ENCODE results near the gene KIF21B. TPM values are rescaled to one million over a fixed set of nuclear protein-coding genes. Genes with fewer than 3 reads are reported as not detected.

KIF21B gene
- total RNA-seq, 4 donors from 2014 or later, result 0.82 to 3.2 (median 2.1) TPM

DNA sequence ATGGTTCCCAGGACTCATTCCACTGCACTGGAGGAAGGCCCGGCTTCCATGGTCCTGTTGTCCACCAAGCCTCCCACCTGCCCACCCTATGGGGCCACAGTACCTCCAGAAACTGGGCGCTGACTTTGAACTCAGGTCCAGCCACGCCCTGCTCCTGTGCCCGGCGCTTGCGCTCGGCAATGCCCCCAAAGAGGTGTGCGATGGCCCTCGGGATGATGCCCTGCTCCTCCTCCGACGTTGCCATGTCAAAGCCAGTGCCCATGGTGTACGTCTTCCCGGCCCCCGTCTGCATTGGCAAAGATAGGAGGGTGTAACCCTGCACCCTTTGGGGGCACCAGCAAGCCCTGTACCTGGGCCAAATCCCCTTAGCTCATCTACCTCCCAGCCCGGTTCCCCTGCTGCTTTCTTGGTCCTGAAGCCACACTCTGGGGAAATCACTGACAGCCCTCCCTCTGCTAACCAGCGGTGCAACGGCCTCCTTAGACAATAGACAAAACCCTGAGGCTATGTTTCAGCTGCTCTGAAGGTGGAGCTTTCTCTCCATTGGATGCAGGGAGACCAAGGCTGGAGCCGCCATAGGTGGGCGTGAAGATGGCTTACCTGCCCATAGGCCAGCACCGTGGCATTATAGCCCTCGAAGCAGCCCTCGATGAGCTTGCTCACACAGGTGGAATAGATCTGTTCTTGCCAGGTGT, 14.7 kb downstream of the KIF21B start:
- TF ChIP-seq, protein P1, sequence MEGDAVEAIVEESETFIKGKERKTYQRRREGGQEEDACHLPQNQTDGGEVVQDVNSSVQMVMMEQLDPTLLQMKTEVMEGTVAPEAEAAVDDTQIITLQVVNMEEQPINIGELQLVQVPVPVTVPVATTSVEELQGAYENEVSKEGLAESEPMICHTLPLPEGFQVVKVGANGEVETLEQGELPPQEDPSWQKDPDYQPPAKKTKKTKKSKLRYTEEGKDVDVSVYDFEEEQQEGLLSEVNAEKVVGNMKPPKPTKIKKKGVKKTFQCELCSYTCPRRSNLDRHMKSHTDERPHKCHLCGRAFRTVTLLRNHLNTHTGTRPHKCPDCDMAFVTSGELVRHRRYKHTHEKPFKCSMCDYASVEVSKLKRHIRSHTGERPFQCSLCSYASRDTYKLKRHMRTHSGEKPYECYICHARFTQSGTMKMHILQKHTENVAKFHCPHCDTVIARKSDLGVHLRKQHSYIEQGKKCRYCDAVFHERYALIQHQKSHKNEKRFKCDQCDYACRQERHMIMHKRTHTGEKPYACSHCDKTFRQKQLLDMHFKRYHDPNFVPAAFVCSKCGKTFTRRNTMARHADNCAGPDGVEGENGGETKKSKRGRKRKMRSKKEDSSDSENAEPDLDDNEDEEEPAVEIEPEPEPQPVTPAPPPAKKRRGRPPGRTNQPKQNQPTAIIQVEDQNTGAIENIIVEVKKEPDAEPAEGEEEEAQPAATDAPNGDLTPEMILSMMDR (IDR thresholded peaks at IDR 0.05; ENCODE audit: low read depth), result no peak

DNA sequence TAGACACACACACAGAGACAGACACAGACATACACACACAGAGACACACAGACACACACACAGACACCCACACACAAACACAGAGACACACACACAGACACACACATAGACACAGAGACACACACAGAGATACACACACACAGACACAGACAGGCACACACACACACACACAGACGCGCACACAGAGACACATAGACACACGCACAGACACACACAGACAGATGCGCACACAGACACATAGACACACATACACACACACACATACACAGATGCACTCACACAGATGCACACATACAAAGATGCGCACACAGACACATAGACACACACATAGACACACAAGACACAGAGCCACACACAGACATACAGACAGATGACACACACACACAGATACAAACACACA, 16.0 kb downstream of the KIF21B start:
- TF ChIP-seq, protein P1 (IDR thresholded peaks at IDR 0.05; ENCODE audit: low read depth), result no peak

DNA sequence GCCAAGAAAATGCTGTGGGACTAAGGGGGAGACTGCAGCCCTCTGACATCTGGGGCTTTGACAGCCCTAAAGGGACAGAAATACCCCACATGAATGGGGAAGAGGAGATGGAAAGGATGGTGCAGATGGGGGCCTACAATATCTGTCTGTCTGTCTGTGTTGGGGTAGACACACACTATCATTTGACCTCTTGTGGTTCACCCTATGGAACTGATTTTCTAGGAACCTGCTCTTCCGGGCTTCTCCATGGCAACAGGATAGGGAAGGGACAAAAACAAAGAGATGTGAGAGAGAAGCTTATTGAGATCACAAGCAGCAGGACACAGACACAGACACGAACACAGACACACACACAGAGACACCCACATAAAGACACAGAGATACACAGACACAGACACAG, 17.1 kb downstream of the KIF21B start:
- TF ChIP-seq, protein P1 (IDR thresholded peaks at IDR 0.05; ENCODE audit: low read depth), result no peak

DNA sequence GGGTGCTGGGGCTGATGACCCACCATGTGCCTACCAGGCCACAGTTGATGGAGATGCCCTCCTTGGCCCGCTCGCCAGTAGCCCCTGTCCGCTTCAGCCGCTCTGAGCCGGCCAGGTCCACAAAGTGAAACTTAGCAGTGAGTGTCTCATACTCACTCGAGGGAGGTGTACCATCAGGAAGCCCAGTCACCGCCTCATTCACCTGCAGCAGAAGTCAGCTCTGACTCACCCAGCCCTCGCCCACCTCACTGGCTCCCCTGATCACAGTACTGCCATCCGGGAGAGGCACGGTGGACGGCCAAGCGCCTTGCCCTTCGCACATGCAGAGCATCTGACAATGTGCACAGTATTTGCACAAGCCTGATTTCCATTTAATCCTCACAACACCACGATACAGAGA, 18.8 kb downstream of the KIF21B start:
- TF ChIP-seq, protein P1 (IDR thresholded peaks at IDR 0.05; ENCODE audit: low read depth), result no peak

DNA sequence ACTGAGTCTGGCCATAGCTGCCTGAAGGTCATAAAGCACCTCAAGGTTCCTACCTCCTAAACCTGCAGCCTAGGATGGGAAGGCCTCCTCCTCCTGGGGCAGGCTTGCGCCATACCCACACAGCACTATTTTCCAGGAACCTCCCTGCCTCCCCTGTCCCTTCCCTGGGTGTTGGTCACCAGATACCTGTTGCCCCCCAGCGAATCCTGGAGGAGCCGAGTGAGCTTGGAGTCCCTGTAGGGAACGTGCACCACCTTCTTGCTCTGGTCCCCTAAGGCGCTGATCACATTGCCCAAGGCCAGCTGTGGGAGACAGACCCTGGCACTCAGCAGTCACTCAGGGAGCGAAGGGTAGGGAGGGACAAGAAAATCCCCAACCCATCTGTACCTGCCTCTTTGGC, 19.4 kb downstream of the KIF21B start:
- TF ChIP-seq, protein P1 (IDR thresholded peaks at IDR 0.05; ENCODE audit: low read depth), result no peak

DNA sequence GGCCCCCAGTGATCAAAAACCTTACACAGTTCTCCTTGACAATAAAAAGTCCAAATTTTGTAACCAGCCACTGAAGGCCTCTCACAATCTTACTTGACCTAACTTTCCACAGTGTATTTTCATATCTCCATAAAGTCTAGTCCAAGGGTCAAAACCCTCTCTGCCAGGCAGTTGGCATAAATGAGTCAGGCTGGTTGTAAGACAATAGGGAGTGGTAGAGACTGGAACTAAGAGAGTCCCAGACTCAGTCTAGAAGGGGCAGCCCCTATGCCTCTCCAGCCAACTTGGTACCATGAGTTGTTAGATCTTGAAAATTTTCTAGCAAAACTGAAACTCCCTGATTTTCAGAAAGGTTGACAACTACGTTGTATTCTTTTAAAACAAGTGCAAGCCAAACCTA, 21.0 kb downstream of the KIF21B start:
- TF ChIP-seq, protein P1 (IDR thresholded peaks at IDR 0.05; ENCODE audit: low read depth), result no peak

DNA sequence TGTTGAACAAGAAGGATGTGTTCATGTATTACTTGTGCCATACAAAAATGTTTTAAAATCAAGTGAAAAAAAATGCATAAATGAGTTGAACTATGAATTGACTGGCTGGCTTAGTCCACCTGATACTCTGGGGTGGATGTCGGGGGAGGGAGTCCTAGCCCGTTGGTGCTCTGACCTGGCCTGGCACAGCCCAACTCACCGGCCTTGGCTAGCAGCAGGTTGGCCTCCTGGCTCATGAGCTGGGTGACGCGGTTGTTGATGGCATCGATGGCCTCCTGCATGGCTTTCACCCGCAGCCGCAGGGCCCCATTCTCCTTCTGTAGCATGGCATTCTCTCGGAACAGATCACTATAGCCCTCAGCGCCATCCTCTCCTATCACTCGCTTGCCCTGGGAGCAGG, 21.6 kb downstream of the KIF21B start:
- TF ChIP-seq, protein P1 (IDR thresholded peaks at IDR 0.05; ENCODE audit: low read depth), result no peak
